ENCODE results near the gene LGALSL. TPM values are rescaled to one million over a fixed set of nuclear protein-coding genes. Genes with fewer than 3 reads are reported as not detected.
A peak's percentile ranks its signal among the peaks of the same experiment; 100 is the strongest.
"Not testable (repeated sequence)": the region's sequence is repeated elsewhere in the genome, so short reads cannot be mapped to it uniquely, and the experiment has no call there.

The LGALSL gene
- polyA plus RNA-seq, 5 donors = 80.1 to 118 (median 86.1) TPM

DNA sequence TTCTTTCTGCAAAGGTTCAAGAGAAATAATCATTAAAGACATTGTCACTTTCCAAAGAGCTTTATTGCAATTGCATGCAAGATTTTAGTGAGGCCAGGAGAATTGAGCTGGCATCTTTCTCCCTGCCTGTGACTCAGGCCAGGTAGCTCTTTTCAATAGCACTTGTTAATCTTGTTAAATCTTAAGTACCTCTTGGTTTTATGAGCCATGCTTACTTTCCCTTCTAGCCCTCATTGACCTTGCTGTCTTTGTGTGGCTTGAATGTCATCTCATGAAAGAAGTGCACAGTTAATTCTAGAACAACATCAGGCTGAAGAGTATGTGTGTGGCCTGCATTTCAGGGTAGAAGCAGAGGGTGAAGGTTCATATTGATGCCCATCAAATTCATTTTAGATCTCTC, 14.8 kb upstream of the LGALSL start:
- no peak for DNase-seq

DNA sequence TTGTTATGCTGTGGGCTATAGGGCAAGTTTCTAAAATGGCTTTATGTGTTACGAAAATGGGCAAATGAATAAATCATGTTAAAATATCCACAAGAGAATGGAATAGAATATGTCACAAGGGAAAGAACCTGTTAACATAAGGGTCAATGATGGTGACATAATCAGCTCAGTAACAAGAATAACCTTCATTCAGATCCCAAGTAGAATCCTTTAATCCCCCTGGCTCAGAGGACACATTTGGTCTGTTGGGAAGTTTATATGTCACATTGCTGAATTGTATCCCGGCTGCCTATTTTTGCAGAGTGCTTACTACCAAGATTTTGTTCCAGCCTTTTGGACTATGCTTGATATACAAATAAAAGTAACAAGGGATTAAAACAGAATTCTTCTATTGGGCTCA, 13.1 kb upstream of the LGALSL start:
- no peak for DNase-seq

DNA sequence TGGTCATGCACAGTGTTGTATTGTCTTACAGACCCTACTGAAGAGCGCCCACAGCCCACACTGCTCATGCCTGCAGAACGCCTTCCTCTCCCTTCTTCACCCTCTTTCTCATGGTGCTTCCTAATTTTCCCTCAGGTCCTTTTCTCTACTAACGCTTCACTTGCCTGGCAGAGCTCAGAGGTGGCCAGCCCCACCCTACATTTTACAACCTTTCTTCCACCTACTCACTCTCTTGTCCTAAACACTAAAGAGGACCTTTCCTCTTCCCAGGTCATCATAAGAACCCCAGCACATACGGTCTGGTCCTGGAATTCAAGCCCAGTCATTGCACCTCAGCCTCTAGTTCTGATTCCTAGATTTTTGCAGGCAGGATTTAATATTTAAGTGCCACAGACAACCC, 11.7 kb upstream of the LGALSL start:
- DNase-seq = no peak

DNA sequence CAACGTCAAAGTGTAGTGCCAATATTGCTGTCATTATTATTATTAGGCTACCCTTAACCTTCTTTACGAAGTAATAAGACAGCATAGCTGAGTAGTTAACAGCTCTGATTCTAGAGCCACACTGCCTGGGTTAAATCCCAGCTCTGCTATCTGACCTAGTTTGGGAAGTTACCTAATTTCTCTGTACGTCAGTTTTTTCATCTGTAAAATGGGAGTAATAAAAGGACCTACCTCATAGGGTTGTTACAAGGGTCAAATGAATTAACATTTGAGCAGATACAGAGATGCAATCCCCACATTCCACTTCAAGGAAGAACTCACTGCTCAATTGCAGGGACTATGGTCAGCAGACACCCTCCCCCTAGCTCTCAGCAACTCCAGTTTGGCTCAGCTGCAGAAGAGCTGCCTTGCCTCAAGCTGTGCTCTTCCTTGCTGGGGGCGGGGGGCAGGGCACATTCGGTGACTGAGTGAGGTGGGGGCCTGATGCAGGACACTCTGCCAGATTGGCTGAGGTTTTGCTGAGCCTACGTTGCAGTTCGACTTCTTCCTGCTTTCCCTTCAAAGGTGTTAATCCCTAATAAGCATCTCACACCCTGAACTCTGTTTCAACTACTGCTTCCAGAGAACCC, 11.0 kb upstream of the LGALSL start:
- DNase-seq = no peak

DNA sequence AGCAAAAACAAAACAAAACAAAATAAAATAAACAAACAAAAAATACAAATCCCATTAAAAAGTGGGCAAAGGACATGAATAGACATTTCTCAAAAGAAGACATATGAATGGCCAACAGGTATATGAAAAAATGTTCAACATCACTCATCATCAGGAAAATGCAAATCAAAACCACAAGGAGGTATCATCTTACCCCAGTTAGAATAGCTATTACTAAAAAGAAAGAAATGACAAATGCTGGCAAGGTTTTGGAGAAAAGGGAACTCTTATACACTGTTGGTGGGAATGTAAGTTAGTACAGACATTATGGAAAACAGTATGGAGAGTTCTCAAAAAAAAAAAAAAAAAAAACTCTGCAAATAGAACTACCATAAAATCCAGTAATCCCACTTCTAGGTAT, 8.0 kb upstream of the LGALSL start:
- DNase-seq = not testable (repeated sequence)

DNA sequence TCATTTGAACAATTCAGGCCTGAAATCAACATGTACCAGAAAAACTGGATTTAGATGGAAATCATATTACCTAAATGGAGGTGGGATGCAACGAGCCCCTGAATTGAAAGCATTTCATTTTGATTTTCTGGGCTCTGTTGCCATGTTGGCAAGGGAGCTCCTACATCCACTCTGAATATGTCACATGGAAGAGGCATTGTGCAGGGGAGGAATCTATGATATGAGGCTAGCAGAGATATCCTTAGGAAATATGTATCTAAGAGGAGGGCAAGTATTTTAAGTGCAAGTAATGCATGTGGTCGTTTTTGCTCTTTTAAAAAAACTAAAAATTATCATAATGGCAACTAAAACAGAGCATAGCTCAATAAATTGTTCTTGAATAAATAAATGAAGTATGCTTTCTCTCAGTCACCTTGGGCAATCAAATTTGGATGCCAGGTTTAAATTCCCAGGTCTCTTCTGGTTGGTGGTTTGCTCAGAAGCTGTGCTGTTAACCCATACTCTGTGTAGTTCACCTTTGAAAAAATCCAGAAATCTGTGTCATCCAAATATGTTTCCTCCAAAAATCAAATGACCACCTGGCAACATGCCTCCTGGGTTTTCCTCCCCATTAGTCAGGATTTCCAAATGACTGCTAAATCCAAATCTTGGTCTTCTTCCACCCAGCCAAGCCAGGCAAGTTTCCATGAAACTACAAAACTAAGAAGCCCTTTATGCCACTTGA, 6.5 kb upstream of the LGALSL start:
- no peak for DNase-seq

DNA sequence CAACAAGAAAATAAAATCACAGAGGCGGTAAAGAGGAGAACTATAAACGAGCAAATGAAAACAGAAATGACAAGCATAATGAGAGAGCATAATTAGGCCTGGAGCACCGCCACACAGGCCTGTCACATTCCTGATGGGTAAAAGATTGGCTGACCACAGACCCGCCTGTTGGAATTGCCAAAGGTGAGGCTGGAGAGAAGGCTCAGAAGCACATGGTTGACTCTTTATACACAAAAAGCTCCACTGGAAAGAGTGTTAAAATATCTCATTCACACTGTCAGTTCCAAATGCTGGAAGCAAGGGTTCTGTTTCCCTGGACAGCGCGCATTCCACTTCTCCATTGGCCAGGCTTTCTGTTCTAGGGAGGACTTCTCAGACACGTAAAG, 5.9 kb upstream of the LGALSL start:
- DNase-seq = no peak

DNA sequence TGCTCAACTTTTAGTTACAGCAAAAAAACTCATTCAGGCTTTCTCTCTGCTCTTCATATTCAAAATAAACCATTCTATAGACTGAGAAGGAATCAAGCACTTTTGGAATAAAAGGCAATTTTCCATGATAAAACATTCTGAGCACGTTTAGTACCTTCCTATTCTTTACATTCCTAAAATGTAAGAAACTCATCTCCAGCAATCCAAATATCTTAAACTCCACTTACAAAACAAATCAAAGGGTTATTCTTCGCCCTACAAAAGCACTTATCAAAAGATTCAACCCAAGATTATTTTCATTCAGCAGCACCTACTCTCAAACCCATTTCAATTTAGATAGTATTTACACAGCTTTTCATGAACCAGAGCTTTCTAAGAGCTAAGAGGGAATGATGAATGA, 2.9 kb upstream of the LGALSL start:
- DNase-seq = no peak

DNA sequence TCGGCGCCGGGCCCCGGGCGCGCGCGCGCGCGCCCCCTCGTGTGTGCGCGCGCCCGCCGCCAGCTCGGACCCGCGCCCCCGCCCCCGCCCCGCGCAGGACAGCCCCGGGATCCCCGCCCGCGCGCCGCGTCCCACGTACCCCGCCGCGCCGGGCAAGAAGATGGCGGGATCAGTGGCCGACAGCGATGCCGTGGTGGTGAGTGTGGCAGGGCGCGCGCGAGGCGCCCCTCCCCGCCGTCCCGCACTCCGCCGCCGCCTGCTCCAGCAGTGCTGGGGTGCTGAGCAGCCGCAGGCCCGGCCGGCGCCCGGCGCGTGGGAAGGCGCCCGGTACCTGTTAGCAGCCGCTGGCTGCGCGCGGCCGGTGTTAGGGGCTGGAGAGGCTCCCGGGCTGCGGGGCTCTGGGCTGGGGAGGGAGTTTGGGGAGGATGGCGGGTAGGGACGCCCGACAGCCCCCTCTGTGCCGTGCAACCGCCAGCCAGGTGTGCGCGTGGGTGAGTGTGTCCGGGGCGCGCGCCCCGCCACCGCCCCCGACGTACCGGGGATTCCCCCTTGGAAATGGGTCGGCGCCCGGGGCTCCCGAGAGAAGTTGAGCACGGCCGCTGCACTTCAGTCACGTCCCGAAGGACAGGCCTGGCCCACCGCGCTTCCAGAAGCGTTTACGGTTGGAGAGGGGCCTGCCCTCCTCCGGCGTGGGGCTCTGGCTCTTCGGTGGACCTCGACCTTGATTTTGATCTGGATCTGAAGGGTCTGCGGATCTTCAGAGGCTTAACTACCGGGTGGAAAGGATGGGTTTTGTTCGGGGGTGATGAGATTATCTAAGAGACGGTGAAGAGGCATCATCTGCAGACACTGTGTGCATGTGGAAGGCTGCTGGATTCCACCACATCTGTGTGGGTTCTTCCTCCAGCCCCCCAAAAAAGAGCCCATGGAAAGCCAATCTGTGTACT, 697 bp downstream of the LGALSL start:
- peak; percentile 38 to 53 for DNase-seq

DNA sequence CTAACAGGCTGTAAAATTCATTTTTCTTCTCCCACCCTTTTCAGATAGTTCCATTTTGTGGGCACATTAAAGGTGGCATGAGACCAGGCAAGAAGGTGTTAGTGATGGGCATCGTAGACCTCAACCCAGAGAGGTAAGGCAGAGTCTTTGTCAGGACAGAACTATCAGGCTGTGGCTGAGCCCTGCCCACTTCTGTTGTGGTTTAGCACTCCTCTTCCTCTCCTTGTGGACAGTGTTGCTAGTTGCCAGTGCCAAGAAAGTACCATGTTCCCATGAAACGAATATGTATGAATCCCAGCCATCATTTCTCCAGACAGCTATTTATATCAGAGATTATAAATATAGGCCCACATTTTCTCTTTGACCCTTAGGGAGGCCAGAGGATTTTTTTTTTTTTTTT, 1.6 kb downstream of the LGALSL start:
- no peak for DNase-seq

DNA sequence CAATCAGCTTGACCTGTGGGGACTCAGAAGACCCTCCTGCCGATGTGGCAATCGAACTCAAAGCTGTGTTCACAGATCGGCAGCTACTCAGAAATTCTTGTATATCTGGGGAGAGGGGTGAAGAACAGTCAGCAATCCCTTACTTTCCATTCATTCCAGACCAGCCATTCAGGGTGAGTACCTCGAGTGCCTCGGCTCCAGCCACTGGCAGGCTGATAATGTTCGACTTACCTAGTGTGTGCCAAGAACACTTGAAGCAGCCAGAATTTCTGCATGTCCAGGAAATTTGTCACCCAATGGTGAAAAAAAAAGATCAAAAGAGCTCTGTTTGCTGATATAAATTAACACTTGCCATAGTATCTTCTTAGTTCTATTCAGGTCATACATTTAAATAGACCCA, 2.3 kb downstream of the LGALSL start:
- DNase-seq = no peak

DNA sequence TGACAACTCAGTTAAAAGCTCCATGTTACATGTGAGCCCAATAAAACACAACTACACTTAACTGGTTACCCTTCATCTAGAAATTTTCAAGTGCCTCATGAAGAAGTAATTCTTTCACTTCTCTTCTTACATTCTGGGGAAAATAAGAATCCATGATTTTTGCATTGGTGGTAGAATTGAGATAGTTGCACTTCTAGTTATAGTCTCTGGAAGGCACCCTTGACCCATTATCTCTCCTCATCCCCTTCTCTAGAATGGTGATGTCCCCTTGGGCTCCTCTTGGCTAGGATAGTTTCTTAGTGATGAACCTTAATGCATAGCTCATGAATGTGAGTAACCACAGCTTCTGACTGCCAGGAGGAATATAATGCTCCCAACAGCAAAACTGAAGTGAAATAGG, 3.6 kb downstream of the LGALSL start:
- no peak for DNase-seq

DNA sequence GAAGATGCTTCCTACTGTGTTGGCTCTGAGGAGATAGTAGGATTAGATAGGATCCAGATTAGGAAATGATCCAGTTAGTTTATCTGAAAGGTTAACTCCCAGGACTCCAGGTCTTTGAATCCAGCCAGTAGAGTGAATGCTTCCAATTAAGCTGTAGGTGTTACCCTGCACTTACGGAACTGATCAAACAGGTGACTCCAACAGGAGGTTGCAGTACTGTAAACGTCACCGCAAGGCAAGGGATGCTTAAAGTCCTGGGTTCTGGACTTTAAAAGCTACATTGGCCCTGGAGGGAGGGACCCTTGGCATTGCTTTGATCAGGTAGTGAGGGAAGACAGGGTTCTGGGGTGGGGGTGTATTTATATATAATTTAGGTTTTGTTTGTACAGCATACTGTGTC, 5.6 kb downstream of the LGALSL start:
- DNase-seq = no peak

DNA sequence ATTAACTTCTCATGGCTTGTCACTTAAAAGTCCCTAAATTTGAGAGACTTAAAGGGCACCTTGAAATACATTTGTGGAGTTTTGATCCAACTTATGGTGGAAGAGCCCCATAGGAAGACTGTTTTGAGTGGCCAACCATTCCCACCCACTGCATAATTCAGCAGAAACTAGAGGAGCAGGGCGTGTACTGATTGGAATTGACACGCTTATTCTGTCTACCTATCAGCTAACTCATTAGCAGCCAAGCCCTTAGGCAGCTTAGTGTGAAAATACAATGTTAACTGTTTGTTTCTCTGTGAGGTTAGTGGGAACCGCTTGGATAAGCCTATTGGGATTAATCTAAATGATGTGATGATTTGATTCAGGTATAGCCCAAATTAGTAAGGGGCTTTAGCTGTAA, 6.4 kb downstream of the LGALSL start:
- DNase-seq = no peak

DNA sequence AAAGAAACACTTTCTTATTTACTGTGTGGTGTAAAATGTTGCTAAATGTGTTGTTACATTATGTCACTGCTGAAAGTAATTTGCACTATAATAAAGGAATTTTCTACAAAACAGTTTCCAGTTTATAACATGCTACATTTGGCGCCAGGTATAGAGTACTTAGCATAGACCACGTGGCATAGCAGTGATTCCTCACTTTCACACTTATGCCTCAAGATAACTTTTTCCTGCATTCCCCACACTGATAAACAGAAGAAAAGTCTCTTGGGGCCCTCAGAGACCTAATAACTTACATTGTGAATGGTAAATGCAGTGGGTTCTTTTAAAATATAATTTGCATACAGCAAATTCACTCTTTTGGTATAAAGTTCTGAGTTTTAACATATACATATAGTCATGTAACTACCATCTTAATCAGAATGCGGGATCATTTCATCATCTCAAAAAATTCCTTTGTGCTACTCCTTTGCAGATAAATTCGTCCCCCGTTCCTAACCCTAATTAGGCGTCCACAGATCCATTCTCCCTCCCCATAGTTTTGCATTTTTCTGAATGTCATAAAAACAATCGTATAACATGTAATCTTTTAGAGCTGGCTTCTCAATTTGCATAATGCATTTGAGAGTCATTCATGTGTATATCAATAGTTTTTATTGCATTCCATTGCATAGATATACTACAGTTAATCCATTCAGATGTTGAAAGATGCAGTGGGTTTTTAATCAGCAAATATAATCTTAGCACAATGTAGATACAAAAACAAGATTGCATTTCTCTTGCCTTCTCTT, 7.5 kb downstream of the LGALSL start:
- no peak for DNase-seq

DNA sequence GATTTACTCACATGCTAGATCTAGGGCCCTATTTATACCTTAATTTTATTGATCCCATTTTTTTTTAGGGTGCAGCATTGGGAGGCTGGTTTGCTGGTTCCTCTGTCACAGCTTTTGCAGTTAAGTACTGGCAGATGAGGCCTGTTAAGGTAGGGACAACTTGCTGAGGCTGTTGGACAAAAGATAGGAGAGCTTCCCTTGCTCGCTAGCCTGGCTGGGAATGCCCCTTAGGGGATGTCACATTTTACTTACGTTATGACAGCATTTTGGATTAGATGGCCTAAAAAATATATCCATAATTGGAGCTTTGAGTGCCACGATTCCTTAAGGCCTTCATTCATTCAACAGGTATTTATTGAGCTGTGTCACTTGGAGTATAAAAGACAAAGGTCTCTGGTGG, 8.2 kb downstream of the LGALSL start:
- DNase-seq = no peak

DNA sequence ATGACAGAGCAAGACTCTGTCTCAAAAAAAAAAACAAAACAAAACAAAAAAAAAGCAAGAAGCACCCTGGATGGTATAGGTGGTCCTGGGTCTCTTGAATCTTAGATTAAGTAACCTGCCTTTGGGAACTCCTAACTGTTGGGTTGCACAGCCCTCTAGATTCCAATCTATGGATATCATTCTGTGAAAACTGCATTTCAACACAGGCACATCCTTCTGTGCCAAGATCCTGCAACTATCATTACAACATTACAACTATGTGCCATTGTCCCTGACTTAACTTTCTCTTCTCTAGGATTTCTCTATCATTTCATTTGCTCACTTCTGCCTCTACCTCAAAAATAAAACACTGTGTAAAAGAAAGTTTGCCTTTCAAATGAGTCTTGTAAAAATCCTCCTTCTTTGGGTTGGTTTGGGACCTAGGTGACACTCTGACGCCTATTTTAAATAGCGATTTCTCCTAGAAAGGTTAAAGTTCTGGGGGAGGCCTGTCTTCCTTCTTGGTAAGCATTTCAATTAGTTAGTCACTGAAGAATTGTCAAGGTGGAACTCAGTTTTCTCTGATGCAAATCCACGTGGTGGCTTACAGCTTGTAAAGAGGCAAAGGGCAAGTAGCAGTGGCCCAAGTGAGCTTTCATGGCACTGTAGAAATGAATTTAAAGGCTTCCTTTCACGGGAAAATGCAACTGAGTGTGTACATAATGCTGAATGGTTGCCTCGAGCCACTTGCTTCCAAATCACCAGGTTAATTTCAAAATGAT, 9.2 kb downstream of the LGALSL start:
- no peak for DNase-seq

DNA sequence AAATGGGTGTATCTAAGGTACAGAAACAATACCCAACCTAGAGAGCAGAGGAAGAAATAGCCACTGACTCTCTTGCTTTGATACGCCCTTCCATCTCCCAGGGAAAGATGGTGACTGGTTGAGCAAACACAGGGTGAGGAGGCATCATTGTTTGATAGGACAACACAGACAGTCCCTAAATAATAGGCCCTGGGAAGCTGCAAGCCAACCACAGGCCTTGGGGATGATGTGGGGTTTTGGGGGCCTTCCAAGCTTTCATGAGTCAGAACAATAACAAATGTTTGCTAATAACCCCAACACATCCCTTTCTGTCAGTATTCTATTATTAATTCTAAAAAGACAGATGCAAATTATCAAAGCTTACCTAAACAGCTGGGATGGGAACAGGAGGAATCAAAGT, 9.8 kb downstream of the LGALSL start:
- DNase-seq = no peak

DNA sequence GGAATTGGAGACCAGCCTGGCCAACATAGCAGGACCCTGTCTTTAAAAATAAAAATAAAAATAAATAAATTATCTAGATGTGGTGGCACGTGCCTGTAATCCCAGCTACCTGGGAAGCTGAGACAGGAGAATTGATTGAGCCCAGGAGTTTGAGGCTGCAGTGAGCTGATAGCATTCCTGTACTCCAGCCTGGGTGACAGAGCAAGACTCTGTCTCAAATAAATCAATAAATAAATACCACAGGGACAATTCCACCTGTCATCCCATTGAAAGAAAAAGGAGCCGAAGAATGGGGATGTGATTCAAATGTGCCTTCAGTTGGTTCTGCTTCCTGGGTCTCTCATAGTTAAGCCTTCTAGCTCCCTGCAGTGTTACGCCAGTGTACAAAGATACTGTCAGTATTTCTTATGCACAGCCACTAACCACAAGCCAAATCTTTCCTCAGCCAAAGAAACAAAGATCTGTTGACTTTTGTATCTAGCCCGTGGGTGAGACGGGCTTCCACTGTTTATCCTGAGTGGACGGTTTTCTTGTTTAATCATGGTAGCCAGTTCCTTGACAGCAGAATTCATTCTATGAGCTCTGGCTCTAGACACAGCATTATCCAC, 12.6 kb downstream of the LGALSL start:
- no peak for DNase-seq

DNA sequence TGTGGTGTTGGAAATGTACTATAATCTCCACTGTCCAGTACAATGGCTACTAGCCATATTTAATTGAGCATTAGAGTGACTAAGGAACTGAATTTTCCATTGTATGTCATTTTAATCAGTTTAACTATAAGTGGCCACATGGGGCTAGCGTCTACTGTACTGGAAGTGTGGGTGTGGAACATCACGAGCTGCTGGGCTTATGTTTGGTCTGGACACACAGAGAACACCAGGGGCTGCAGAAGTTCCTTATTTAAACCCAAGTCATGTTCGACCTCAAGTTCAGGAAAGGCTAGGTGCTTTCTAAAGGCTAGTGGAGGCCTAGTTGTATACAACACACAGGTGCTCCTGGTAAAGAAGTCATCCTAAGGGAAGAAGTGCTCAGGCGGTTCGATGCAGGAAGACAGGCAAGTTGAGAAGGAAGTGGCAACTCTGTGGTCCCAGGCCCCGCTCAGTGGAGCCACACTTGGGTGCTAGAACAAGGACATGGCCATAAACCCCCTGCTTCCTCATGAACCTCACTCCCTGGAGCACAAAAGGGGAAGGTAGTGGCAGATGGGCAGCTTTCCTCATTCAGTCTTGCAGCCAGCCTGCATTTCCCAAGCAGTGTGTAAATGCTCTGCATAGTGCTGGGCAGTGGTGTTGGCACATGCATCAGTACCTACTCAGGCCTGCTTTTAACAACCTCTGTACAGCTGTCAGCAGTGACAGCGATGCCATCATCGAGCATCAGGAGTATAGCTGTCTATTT, 13.3 kb downstream of the LGALSL start:
- no peak for DNase-seq

Data from right lung (tissue), 5 donors.